Thoracic aorta (tissue), 2 donors: ENCODE results near the gene FAM53A. TPM values are rescaled to one million over a fixed set of nuclear protein-coding genes. Genes with fewer than 3 reads are reported as not detected.
"Not testable (repeated sequence)": the region's sequence is repeated elsewhere in the genome, so short reads cannot be mapped to it uniquely, and the experiment has no call there.

Source experiments
- ATAC-seq: fragments of 150-250 bp; one replicate; pipeline ENCODE4 v1.8.0; 2017; ENCODE audit warnings: low read depth; ENCODE audit not compliant: insufficient number of reproducible peaks, low FRiP score
- DNase-seq: peaks from one replicate; pipeline ENCODE4 v3.0.0-alpha.2; 2020; ENCODE audit warnings: low spot score
- H3K27ac ChIP-seq, 2 donors: fragments of 200-600 bp; sonication (generic); 1 replicate in 1 of 2; 2 replicates in 1 of 2; pipeline ENCODE4 v1.5.1; 2016; ENCODE audit warnings: mild to moderate bottlenecking in 2 of 2, moderate library complexity in 2 of 2
- H3K27me3 ChIP-seq: fragments of 200-600 bp; sonication (generic); replicated peaks from 2 replicates; pipeline ENCODE4 v1.6.0; 2016; ENCODE audit warnings: mild to moderate bottlenecking; ENCODE audit not compliant: insufficient read depth
- H3K36me3 ChIP-seq: fragments of 200-600 bp; sonication (generic); one replicate; pipeline ENCODE4 v1.5.1; 2016
- H3K4me1 ChIP-seq, 2 donors: fragments of 200-600 bp; sonication (generic); 1 replicate in 1 of 2; 2 replicates in 1 of 2; pipeline versions ENCODE4 v1.5.1 to v1.6.0; 2016; ENCODE audit warnings: low read depth in 2 of 2, mild to moderate bottlenecking in 1 of 2; ENCODE audit not compliant: control insufficient read depth in 1 of 2
- H3K4me3 ChIP-seq: fragments of 200-600 bp; sonication (generic); 2 replicates; pipeline ENCODE4 v1.5.1; 2016; ENCODE audit warnings: mild to moderate bottlenecking
- H3K9me3 ChIP-seq: fragments of 200-600 bp; sonication (generic); 2 replicates; pipeline ENCODE4 v1.5.1; 2016
- total RNA-seq, 2 donors: library from RNA; depleted of rRNA; stranded (reverse); fragments of >200 nt; gene quantifications; one replicate each; pipeline versions ENCODE4 v1.1.0 to v1.2.3, GENCODE V29; 2016
- TF ChIP-seq, protein P1 (sequence below): fragments of 200-600 bp; sonication (generic); IDR thresholded peaks from one replicate; pipeline ENCODE4 v1.5.1; 2019; ENCODE audit warnings: antibody characterized with exemption

The FAM53A gene
- total RNA-seq, 2 donors from 2014 or later, result 5.1 to 10.9 TPM

DNA sequence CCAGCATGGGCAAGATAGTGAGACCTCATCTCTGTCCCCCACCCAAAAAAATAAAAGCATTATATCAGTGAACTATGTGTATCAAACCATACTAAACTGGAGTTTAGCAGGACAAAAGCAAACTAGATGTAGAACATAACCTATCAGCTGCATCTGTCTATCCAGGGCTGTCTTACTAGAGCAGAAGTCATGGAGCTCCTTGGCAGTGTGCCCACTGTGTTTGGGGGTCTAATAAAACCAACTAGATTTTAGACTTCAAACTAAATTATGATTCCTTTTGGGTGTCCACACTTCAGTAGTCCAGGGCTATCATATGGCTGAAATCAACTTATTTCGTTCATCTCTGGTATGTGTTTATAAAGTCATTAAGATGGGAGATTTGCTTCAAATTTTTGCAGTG is 19.8 kb upstream of the FAM53A start:
- peaks cover 2% of the 10 kb centered on the region for H3K36me3 ChIP-seq
- DNase-seq (no peak), ATAC-seq (no peak)
- H3K27ac ChIP-seq, result no peak overlapping the region
- H3K9me3 ChIP-seq, result no peaks in the 10 kb centered on the region
- H3K4me1 ChIP-seq, result no peaks in the 10 kb centered on the region
- no peak overlapping the region for H3K4me3 ChIP-seq
- TF ChIP-seq, protein P1, sequence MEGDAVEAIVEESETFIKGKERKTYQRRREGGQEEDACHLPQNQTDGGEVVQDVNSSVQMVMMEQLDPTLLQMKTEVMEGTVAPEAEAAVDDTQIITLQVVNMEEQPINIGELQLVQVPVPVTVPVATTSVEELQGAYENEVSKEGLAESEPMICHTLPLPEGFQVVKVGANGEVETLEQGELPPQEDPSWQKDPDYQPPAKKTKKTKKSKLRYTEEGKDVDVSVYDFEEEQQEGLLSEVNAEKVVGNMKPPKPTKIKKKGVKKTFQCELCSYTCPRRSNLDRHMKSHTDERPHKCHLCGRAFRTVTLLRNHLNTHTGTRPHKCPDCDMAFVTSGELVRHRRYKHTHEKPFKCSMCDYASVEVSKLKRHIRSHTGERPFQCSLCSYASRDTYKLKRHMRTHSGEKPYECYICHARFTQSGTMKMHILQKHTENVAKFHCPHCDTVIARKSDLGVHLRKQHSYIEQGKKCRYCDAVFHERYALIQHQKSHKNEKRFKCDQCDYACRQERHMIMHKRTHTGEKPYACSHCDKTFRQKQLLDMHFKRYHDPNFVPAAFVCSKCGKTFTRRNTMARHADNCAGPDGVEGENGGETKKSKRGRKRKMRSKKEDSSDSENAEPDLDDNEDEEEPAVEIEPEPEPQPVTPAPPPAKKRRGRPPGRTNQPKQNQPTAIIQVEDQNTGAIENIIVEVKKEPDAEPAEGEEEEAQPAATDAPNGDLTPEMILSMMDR, result no peak
- no peaks in the 10 kb centered on the region for H3K27me3 ChIP-seq

DNA sequence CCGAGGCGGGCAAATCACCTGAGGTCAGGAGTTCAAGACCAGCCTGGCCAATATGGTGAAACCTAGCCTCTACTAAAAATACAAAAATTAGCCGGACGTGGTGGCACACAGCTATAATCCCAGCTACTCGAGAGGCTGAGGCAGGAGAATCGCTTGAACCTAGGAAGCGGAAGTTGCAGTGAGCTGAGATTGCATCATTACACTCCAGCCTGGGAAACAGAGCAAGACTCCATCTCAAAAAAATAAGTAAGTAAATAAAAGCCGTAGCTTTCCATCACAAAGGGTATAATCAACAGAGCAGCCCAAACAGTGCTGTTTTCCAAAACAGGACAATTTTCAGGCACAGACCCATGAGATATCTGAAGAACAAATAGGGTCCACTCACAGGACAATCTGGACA is 17.6 kb upstream of the FAM53A start:
- ATAC-seq, DNase-seq, H3K9me3 ChIP-seq, H3K27me3 ChIP-seq, H3K27ac ChIP-seq, H3K4me3 ChIP-seq, H3K36me3 ChIP-seq, H3K4me1 ChIP-seq: not testable (repeated sequence)

DNA sequence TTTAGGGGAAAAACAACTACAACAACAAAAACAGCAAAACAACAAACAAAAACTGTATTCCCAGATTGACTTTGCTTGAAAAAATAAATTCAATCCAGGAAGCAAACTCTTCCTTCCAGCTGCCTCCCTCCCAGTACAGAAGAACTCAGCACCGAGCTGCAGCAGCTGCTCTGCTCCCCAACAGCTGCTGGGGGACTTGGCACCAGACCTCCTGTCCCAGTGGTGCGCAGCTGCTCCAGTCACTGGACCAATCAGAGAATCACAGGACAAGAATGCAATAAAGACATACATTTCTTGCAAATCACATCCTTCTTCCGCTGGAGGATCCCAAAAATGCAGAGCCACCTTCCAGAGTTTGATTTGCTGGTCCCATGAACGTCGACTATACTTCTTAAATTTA is 11.8 kb upstream of the FAM53A start:
- H3K4me3 ChIP-seq, result no peak overlapping the region
- DNase-seq, result no peak
- H3K27me3 ChIP-seq, result no peaks in the 10 kb centered on the region
- no peaks in the 10 kb centered on the region for H3K9me3 ChIP-seq
- no peak overlapping the region for H3K27ac ChIP-seq
- H3K36me3 ChIP-seq, result peaks cover 43% of the 10 kb centered on the region
- no peaks in the 10 kb centered on the region for H3K4me1 ChIP-seq
- ATAC-seq, result no peak
- TF ChIP-seq, protein P1, result no peak

DNA sequence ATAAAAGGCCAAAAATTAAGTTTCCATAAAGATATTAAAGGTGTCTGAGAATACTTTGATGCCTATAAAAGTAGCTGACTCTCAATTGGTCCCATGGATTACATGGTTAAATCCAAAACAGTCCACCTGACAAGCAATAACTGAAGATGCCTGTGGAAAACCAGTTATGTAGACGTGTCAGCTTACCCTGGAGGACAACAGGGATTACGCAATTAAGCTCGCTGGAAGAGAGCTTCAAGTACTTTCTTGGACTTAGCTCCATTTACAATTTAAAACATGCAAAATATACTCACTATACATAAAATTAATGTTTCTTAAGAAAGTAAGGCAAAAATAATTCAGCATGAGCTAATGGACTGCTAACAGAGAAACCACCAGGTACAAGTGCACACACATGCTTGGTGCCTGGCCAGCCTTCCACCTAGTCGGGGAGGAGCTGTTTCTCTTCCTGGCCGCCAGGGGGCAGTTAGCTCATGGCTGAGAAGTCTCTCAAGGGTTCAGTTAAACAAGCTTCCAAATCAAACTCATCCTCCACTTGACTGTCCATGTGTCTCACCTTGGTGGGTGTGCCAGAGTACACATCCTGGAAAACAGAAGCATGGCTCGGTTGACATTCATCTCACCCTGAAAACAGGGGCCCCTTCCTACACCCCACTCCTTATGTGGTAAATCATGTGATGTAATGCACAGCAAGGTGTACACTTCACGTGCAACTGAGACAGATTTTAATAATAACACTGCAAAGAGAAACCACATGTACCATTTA is 9.2 kb upstream of the FAM53A start:
- Histone ChIP-seq H3K27me3 (no peaks in the 10 kb centered on the region), H3K4me1 (no peaks in the 10 kb centered on the region), H3K4me3 (no peak overlapping the region), H3K27ac (no peak overlapping the region), H3K36me3 (peaks cover 41% of the 10 kb centered on the region), H3K9me3 (no peaks in the 10 kb centered on the region)
- no peak for ATAC-seq
- TF ChIP-seq, protein P1, result peak; percentile 90
- DNase-seq, result no peak

DNA sequence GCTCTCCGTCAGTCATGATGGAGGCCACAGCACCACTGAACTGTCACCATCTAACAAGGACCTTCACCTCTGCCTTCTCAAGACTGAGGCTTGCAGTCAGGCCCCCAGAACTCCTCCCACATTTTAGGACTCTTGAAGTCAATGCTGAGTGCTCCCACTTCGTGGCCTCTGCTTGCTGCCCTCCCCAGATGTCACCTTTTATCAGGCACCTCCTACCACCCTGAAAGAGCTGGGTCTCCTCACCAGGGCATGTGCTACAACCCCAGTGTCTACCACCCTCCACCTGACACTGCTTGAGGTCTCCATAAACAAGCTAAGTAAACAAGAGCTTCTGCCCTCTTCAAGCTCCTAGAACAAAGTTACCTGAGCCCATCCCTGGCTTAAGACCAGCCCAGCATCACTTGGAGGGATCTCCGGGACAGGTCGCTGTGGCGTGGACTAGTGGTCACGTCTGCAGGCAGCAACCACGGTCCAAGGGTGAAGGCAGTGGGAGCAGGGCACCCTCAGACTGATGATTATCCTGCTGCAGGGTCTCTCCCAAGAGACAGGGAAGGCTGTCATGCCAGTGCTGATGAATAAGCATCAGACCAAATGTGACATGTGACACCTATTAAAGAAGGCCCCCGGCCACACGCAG is 7.7 kb upstream of the FAM53A start:
- TF ChIP-seq, protein P1, result no peak
- H3K27me3 ChIP-seq, result no peaks in the 10 kb centered on the region
- no peaks in the 10 kb centered on the region for H3K9me3 ChIP-seq
- ATAC-seq (no peak), DNase-seq (no peak)
- H3K36me3 ChIP-seq, result peaks cover 41% of the 10 kb centered on the region
- no peaks in the 10 kb centered on the region for H3K4me1 ChIP-seq
- H3K4me3 ChIP-seq, result no peak overlapping the region
- no peak overlapping the region for H3K27ac ChIP-seq
